Ramos (cell line): ENCODE data around the gene FIBP.

Source experiments
- in situ Hi-C: fragments of 300-500 bp; cut with MboI; formaldehyde crosslinking; loops from one replicate; pipeline ENCODE4 v1.14.3; 2022; ENCODE audit warnings: low sequenced_read_pairs; ENCODE audit not compliant: unreplicated experiment

Gene FIBP

GRCh38 chr11:65888163-65888814 lies at the start of gene FIBP:
Gene FIBP (minus strand): TSS chr11:65888471. CDS start chr11:65888418, 53 bp downstream.
- in situ Hi-C loops, result no loop called here

GRCh38 chr11:65937766-65938165 lies 49.5 kb upstream of the FIBP start:
- in situ Hi-C loops, result no loop called here

GRCh38 chr11:65934014-65934413 lies 45.7 kb upstream of the FIBP start:
- in situ Hi-C loops, result no loop called here

GRCh38 chr11:65932558-65932919 lies 44.3 kb upstream of the FIBP start:
- in situ Hi-C loops, result no loop called here

GRCh38 chr11:65931773-65932557 lies 43.7 kb upstream of the FIBP start:
- in situ Hi-C loops, result no loop called here

- in situ Hi-C loops, result no loop called here
These were observed 40.4 kb upstream of the FIBP start for GRCh38 chr11:65928667-65929066.

- in situ Hi-C loops, result no loop called here
These were observed 39.7 kb upstream of the FIBP start for GRCh38 chr11:65927904-65928397.

GRCh38 chr11:65925397-65925796 lies 37.1 kb upstream of the FIBP start:
- in situ Hi-C loops, result no loop called here

GRCh38 chr11:65922565-65922964 lies 34.3 kb upstream of the FIBP start:
- in situ Hi-C loops, result no loop called here

GRCh38 chr11:65921876-65922275 lies 33.6 kb upstream of the FIBP start:
- in situ Hi-C loops, result no loop called here

- in situ Hi-C loops, result no loop called here
These were observed 32.8 kb upstream of the FIBP start for GRCh38 chr11:65921033-65921555.

- in situ Hi-C loops, result no loop called here
These were observed 32.1 kb upstream of the FIBP start for GRCh38 chr11:65920372-65920802.

- in situ Hi-C loops, result no loop called here
These were observed 31.5 kb upstream of the FIBP start for GRCh38 chr11:65919573-65920371.

GRCh38 chr11:65919141-65919572 lies 30.9 kb upstream of the FIBP start, which contains the start of gene DRAP1:
Gene DRAP1 (plus strand): TSS chr11:65919426. CDS start chr11:65919502, 76 bp downstream.
- in situ Hi-C loops, result no loop called here

- in situ Hi-C loops, result no loop called here
These were observed 30.2 kb upstream of the FIBP start, which contains the start of gene C11orf68 for GRCh38 chr11:65918211-65919140. Gene C11orf68 (minus strand): TSS chr11:65919062. CDS start chr11:65919031, 31 bp downstream.

GRCh38 chr11:65917434-65918210 lies 29.4 kb upstream of the FIBP start:
- in situ Hi-C loops, result no loop called here

- in situ Hi-C loops, result no loop called here
These were observed 28.8 kb upstream of the FIBP start for GRCh38 chr11:65917077-65917433.

GRCh38 chr11:65916391-65916790 lies 28.1 kb upstream of the FIBP start:
- in situ Hi-C loops, result no loop called here
